ENCODE measurements around the gene MDM1.

Gene MDM1

GRCh38 chr12:68319988-68320623 is 12.1 kb downstream of the MDM1 start:
- FAIRE-seq = no peak

DNA sequence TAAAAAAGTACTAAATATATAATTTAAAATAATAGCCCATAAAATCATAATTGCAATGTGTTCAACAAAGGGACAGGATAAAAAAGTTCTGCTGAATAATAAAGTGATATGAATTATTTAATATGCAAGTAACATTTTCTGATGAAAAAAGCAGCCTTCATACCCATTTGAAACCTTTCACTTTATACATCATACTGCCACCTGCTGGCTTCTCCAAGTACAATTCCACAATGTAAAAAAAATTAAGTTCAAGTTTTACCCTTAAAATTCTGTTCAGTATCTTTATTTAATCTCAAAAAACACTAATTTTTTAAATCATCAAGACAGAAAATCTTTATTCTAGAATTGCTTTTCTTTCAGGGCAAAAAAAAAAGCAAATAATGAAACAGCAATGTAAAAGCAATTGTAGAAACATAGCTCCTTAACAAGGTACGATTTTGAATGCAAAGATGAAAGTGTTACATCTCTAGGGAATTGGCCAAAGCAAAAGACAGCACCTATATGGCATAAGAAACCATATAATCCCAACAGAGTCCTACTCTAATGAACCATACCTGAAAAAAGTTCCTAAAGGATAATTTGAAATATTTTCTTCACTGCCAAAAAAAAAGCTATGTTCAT is 15.0 kb downstream of the MDM1 start:
- FAIRE-seq = peak; percentile 96

DNA sequence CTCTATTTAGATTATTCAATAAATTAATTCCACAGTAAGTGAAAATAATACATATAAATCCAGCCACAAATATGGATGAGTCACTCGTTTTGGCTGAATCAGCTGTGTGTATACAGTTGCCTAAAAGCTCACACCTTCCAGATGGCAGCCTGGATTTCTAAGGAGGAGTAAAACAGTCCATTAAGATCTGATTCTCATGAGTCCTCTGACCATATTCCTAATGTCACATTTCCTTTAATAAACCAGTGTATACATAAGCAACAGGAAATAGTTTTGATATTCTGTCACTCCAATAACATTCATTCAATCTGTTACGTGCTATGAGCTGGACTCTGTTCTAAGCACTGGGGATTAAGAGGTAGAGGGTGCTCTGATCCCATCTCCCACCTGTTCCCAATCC is 21.8 kb downstream of the MDM1 start:
- FAIRE-seq = no peak

- FAIRE-seq = no peak
Measured at GRCh38 chr12:68306564-68306963, 25.6 kb downstream of the MDM1 start.

DNA sequence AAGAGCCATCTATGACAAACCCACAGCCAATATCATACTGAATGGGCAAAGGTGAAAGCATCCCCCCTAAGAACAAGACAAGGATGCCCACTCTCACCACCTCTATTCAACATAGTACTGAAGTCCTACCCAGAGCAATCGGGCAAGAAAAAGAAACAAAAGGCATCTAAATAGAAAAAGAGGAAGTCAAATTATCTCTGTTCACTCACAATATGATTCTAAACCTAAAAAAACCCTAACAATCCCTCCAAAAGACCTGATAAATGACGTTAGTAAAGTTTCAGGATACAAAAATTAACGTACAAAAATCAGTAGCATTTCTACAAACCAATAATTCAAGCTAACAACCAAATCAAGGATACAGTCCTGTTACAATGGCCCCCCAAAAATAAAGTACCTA is 26.9 kb downstream of the MDM1 start:
- FAIRE-seq = no peak

DNA sequence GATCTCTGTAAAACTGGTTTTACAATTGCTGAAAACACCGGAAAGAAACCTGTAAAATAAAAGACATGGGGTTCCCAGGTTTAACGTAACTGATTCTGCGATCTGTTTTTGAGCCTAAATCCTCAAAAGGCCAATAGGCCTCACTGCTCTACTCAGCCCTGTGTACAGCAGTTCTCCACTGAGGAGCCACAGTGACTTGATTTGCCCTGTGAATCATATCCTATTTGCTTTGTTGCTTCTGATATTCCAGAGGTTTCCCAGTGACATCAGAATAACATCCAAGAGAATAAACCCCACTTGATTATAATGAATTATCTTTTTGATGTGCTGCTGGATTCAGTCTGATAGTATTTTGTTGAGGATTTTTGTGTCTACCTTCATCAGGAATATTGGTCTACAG is 27.5 kb downstream of the MDM1 start:
- no peak for FAIRE-seq

DNA sequence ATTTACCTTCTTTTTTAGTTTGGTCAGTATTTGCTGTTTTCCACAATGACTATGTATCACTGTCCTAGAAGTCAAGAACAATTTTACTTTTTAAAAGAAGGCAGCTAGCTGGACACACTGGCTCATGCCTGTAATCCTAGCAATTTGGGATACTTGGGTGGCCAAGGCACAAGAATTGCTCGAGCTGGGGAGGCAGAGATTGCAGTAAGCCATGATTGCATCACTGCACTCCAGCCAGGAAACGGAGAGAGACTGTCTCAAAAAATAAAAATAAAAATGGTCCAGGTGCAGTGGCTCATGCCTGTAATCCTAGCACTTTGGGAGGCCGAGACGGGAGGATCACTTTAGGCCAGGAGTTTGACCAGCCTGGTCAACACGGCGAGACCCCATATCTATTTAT is 28.3 kb downstream of the MDM1 start:
- no peak for FAIRE-seq

- FAIRE-seq = no peak
Measured at GRCh38 chr12:68297929-68298328, 34.2 kb downstream of the MDM1 start.

DNA sequence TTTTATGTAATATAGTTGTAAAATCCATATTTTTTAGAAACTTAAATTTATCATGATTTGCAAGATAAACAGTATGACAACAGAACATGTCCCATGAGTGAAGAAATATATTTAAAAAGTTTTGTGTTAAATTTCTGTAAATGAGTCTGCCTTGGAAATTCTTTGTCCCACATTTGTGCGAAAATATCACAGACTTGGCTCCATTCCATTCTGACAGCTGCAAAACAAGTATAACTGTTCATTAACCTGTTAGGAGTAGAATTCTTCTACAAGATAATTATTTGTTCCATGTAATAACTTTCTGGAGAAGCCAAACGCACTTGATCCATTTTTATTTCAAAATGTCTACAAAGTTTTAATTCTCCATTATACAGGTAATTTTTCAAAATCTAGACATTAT is 37.9 kb downstream of the MDM1 start:
- no peak for FAIRE-seq

DNA sequence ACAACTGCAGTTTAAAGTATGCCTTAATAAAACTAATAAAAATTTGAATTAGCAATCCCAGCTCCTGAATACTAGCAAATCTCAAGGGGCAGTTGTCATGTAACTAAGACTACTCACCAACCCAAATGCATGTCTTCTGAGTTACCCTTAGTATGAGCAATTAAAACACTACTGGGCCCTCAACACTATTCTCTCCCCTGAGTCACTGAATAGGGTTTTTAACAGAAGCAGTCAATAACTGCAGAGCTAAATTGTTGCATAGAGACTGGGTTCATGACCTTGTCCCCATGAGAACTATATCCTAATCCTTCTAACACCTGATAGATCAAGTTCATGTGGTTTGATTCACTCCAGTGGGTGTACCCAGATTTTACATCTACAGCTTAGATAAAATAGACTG is 38.8 kb downstream of the MDM1 start:
- FAIRE-seq = no peak

DNA sequence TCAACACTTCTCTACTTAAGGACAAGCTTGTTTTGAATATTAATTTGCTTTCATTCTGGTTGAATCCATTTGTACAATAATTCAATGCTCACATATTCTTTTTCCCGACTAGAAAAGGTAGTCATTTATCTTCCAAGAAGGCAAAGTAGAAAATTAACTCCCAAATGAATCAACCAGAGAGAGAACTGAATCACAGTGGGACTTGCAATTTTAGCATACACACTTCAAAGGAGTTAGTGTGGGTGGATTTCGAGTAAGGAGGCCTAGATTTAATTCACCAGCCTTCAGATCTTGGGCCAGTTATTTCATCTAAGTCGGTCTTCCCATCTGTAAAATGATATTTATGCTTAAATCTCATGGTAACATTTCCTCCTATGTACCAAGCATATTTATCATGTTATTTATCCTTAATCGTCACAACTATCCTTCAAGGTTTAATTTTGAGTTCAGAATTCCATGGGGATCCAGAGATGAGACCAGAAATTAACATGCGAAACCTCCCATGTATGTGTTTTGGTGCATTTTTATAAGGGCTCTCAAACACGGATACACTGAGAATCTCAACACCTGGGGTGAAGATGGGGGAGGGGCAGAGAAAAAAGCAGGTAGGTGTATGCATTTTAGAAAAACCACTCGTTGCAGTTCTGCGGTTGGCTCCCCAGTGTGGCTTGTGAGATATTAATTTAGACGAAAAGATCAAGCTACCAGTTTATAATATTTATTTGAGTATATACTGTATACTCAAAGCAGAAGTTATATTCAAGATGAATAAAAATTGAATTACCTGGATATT is 39.8 kb downstream of the MDM1 start:
- FAIRE-seq = no peak

- no peak for FAIRE-seq
Measured at GRCh38 chr12:68291396-68292036, 40.6 kb downstream of the MDM1 start.

DNA sequence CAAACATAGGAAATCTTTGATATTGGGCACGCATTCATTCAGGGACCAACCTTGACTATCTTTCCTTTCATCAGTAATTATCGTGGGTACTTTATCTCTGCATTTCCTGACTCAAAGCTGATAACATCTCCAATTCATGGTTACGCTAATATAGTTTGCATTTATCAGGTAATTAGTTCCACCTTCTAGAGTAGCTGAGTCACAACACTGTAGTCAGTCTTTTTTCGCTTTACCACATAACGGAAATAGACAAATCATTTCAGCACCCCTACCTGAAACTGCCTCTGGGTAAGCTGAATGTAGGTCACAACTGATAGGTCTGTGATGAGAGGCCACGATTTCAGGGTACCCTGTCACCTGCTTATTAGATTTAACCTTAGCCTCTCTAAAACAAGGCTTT is 42.0 kb downstream of the MDM1 start:
- FAIRE-seq = no peak

DNA sequence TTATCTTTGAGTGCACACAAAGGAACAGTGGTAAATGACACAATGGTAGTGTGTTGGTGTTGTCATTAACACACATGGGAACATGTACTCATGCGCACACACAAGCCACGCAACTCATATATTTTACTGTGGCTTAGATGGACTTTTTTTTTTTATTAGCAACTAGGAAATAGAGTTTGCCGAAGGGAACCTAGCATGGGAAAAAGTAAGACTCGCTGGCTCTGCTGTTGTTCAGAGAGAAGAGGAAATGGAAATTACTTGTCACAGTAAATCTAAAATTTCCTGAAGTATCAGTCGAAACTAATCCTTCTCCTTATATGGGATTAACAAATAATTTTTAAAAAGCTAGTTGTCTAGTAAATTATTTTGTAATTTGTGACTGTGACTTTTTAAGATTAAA is 45.1 kb downstream of the MDM1 start:
- FAIRE-seq = no peak

GRCh38 chr12:68286396-68286795 is 45.8 kb downstream of the MDM1 start:
- no peak for FAIRE-seq

GRCh38 chr12:68285541-68285940 is 46.6 kb downstream of the MDM1 start:
- FAIRE-seq = no peak

GRCh38 chr12:68281322-68282077 is 50.7 kb downstream of the MDM1 start:
- FAIRE-seq = no peak

DNA sequence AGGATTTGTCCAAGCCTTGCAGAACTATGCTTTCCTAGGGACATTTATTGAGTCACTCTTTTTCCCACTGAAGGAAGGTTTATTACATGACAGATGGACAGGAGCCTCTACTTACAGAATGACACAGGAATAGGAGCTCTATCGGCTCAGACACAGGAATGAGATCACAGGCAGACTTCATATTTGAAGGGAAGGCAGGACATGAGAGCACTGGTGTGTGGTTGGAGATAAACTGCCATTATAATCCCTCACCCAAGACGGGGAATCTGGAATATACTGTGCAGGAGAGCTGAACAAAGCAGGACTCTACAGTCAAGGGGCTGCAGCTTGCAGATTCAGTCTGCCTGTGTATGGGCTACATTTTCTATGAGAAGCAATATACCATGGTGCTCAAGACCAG is 51.9 kb downstream of the MDM1 start:
- FAIRE-seq = no peak

DNA sequence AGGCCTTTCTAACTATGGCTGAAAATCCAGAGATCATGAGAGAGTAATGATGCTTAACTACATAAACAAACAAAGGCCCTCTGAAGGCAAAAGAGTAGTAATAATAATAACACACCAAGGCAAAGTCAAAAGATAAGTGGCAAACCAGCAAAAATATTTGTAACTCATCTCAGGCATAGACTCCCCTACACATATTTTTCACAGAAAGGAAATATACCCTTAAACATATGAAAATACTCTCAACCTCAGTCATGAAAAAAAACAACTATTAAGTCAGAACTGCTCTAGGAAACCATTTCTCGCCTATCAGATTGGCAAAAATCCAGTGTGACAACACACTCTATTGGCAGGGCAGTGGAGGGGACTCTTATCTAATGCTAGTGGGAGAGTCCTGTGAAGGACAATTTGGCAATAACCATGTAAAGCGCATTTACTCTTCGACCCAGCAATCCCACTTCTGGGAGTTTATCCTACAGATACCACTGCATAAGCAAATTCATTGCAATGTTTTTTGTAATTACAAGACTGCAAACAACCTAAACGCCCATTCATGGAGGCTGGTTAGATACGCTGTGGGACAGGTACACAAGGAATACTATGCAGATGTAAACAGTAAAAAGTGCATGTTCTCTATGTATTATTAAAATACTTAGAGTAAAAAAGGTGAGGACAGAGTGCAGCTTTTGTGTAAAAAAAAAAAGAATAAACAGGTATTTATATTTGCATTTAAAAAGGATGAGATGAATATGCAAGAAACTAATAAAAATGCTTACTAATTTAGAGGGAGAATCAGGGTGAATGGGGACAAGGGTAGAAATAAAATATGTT is 52.7 kb downstream of the MDM1 start:
- FAIRE-seq = no peak

DNA sequence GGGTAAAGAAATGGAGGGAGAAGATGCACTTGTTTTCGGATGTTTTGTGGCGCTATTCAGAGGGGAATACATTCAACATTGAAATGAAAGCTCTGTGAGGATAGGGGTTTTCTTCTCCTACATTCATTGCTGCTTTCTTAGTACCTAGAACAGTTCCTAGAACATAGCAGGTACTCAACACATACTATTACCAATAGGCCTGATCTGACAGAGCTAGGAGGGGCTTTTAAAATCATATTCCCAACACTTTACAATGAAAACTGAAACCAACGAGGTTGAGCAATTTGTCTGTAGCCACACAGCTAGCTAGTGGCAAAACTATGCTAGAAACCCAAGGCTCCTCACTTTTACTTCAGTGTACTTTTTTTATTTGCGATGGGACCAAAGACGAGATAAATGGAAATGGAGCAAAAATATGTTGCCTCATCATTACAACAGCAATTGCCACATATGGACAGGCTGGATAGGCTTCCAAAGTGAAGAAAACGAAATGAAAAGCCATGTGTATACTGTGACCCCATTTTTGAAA is 55.7 kb downstream of the MDM1 start:
- FAIRE-seq = no peak

DNA sequence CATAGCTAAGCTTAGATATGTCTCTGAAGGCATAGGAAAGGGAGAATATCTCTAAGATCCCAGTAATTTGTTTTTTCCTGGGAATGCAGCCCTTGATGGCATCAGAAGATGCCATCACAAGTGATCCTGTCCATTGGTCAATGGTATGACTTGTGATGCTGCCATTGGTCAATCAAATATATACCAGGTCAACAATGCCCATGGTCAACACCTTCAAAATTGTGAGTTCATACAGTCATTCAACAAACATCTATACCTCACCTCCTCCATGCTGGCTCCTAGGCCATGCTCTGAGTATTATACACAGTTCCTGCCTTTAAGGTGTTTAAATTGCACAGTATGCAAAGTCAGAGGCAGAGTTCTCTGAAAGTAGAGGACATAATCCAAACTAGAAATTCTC is 59.4 kb downstream of the MDM1 start:
- FAIRE-seq = no peak

GRCh38 chr12:68271346-68271745 is 60.8 kb downstream of the MDM1 start:
- no peak for FAIRE-seq
